Activated CD4-positive, alpha-beta T cell treated with anti-CD3 and anti-CD28 coated beads for 48 hours (primary cell): ENCODE measurements around the gene CPA5.

Experiments
- DNase-seq: peaks from one replicate; pipeline ENCODE4 v3.0.0-alpha.2; 2020

Gene CPA5

DNA sequence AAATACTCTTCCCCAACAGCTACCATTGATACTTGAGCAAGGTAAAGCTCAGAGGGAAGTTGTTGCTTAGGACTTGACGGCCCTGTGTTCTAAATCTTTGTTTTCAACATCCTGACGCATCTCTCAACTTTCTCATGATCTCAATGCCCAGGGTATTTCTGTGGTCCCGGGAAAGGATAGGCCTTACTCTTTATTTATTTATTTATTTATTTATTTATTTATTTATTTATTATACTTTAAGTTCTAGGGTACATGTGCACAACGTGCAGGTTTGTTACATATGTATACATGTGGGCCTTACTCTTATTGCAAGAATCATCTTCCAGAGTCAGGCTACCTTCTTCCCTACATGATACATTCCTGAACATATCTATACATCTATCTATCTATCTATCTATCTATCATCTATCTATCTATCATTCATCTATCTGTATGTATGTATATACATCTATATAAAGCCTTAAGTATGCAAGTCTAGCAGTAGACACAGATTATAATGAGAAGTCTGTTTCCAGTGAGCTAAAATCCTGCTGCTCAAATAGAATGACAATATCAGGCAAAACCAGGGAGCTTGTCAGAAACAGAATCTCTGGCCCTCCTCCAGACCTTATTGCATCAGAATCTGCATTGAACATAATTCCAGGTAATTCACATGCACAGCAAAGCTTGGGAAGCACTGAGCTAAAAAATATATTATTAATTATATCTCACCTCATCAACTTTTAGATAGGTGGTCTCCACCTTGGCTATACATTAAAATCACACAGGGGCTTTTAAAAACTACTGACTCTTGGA lies 12.2 kb upstream of the CPA5 start:
- no peak for DNase-seq

DNA sequence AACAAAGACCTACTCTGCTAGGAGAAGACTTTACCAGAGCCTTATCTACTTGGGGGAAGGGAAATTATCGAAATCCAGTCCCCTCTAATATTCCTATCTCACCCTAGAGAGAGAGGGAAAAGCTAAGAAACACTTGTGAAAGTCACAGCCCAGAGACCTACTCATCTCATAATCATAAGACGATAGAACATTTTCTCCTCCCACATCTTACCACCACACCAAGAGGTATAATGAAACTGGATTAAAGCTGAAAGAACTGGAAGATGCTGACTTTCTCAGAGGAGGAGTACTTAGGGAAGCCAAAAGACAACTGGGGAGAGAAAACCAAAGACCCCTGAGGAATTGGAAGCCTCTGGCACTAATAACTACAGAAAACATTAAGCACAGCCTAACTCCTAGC lies 10.8 kb upstream of the CPA5 start:
- no peak for DNase-seq

GRCh38 chr7:130334274-130334673 lies 10.3 kb upstream of the CPA5 start:
- DNase-seq: no peak

GRCh38 chr7:130337410-130337971 lies 7.1 kb upstream of the CPA5 start:
- no peak for DNase-seq

DNA sequence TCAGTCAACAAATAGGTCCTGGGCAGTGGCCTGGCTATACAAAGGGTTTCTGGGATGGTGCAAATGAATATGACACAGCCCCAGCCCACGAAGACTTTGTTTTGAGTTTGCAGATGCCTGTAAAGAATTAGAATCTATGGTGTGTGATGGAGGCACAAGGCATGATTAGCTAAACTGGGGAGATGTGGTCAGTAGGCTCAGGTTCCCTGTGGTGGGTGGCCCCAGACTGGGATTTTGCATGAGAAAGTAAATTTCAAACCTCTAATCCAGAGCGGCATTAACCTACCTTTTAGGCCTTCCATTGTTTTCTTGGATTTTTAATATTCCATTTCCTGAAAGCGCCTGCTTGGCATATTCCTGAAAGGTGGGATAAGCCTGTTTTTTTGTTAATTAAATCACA lies 6.4 kb upstream of the CPA5 start:
- DNase-seq: no peak

DNA sequence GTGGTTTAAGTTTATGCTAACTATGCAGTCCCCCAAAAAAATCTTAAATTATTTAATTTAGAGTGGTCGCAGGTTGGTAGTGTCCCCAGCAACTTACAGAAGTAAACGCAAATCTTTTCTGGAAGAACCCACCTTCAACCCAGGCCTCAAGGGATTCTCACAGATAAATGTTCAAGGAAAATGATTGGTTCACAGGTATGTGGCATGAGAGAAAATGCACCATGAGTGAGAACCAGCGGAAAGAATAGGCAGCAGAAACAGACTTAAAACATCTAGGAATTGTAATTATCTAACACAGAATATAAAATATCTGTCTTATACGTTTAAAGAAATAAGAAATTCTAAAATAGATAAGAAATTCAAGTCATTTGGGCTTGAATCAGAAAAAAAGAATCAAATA lies 2.7 kb upstream of the CPA5 start:
- DNase-seq: no peak

- no peak for DNase-seq
Observed at GRCh38 chr7:130342701-130343380, 1.8 kb upstream of the CPA5 start.

DNA sequence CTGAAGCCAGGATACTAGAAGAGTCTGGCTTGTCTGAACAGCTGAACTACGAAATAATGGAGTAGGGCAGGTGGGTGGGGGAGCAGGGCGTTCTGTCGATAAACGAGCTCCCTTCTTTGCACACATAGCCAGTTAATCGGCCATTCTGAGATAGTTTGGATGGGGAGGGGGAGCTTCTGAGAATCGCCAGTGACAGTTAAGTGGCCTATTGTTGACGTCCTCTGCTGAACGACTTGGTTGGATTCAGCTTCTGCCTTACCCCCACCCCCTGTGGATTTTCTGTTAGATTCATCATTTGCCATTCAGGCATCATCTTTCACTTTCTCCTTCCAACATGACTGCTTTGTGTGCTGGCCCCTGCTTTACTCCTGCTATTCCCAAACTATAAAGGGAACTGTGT lies 520 bp downstream of the CPA5 start:
- no peak for DNase-seq

DNA sequence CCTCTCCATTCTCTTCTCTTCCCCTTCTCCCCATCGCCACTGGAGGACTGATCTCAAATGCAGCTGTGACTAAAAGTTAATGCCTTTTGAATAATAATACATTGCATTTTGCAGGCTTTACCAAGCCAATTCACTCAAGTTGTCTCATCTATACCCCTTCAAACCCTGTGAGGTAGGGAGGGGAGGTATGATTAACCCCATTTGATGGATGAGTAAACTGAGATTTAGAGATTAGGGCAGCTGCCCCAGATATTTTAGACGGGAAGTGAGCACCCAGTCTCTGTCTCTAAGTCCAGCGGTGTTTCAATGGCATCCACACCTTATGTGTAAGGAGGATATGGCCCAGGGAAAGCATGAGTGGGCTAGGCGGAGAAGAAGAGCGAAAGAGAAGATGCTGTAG lies 1.1 kb downstream of the CPA5 start:
- no peak for DNase-seq

DNA sequence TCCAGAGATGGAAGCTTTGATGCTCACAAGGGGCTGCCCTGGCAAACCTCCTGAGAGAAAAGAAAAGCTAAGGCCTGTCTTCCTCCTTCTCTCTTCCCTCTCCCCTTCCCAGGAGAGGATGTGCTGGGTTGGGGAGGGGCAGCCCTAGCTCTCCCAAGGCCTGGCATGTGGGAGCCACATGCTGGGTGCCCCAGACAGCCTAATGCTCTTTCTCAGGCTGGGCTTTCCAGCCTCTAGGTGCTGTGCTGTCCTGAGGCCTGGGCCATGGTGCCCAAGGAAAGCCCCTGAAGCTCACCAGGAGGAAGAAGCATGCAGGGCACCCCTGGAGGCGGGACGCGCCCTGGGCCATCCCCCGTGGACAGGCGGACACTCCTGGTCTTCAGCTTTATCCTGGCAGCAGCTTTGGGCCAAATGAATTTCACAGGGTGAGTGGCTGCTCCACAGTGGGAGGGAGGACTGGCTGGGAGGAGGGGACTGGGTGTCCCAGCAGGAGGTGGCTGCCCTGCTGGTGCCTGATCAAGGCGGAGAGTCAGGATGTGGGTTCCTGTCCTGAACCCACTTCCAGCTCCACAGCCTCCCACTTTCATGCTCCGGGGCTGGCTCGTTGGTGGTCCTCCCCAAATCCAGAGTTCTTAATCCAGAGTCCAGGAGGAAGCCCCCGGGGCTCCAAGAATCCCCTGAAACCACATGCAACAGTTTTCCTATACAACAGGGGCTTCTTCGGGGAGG lies 1.7 kb downstream of the CPA5 start:
- DNase-seq: no peak

- no peak for DNase-seq
Observed at GRCh38 chr7:130346941-130347340, 2.3 kb downstream of the CPA5 start.

DNA sequence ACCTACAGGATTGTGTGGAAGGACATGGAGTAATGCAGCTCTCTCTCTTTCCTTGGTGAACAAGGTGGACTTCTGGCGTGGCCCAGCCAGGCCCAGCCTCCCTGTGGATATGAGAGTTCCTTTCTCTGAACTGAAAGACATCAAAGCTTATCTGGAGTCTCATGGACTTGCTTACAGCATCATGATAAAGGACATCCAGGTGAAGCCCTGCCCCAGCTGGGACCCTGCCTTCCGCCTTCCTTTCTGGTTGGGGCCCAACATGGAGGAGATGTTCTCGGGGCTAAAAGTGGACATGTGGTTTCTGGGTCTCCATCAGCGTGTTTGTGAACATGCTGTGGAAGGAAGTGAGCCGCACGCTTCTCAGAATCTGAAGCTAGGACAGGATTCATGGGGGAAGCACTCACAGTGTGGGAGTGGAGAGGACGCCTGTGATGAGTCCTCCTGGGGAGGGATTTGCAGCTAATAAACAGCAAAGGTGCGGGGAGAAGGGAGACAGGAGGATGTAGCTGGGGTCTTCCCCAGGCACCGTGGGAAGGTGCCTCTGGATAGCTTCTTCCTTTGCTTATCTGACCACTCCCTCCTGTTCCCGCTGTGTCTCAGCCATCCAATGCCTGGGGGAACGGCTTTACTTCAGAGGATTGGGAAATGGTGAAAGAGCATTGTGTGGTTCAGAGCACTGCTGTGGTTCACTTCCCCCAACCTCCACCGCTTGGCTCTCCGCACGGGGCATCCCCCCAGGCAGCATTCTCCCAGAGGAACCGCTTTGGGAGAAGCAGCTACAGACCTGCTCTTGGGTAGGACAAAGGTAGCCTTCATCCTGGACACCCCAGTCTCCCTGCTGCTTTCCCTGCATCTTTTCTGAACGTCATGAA lies 5.5 kb downstream of the CPA5 start:
- no peak for DNase-seq

GRCh38 chr7:130350945-130351790 lies 6.6 kb downstream of the CPA5 start:
- no peak for DNase-seq

- no peak for DNase-seq
Observed at GRCh38 chr7:130351791-130352090, 7.1 kb downstream of the CPA5 start.

GRCh38 chr7:130352194-130353074 lies 7.8 kb downstream of the CPA5 start:
- DNase-seq: no peak

DNA sequence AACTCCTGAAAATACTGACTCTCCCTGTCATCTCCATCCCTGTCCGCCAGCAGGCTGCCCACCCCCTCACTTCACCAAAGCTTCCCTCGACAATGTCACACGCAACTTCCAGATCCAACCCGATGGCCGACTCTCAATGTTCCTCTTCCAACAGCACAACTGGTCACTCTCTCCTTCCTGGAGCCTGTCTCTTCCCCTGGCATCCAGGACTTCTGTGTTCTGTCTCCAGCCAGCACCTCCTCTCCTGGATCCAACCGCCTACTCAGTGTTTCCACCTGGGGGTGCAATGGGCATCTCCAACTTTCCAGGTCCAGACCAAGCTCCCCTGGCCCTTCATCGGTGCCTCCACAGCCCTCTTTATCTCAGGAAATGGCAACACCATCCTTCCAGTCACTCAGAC lies 8.6 kb downstream of the CPA5 start:
- DNase-seq: no peak

DNA sequence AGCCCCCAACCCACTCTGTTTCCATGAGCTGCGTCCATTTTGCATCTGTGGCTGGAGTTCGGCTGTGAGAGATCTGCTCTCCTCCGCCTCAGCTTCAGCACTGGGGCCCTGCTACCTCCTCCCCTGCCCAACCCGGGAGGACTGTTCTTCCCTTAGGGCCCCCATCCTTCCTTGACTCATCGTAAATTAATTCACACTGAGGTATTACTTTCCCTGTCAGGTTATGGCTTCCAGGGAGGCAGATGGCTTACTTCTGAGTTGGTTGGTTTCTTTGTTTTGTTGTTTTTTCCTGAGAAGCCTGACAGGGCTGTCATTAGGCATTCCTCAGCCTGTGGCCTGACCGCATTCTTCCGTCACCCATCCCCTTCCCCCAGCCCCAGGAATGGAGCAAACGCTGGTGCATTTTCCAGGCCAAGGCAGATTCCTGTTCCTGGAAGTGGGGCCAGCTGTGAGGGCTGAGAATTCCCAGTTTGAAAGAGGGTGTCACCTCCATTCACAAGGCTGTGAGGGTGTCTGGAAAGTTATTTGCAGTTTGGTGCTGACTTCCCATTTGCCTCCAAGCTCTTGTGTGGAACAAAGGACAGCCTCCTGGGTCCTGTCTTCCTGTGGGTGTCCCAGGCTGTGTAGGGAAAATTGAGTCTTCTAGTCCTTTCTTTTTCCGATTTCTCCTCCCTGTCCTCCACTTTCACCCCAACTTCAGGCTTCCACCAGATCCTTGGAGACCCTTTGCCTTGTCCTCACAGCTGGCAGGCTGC lies 11.7 kb downstream of the CPA5 start:
- no peak for DNase-seq

DNA sequence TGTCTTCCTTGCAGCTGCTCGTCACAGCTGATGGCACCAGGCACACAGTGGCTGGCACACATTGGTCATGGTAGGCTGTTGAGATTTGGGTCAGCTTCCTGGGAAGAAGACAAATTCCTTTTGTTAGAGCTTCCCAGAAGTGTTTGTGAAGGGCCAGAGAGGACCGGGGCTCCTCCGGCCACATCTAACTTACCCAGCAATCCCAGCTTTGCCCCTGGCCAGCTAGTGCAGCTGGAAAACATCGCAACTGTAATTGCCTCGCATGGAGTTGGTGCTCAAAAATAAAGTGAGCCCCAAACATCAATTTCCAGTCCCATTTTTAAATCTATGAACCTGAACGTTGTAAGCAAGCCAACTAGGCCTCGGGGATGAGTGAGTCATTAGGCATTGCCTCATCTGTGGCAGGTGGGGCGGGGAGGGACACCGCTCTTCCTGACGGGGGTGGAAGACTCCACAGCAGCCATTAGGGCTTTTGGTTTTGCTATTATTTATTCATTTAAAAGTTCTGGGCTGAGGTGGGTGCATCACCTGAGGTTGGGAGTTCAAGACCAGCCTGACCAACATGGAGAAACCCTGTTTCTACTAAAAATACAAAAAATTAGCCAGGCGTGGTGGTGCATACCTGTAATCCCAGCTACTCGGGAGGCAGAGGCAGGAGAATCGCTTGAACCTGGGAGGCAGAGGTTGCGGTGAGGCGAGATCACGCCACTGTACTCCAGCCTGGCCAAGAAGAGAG lies 12.4 kb downstream of the CPA5 start:
- peak; percentile 30 for DNase-seq

GRCh38 chr7:130358471-130358870 lies 13.9 kb downstream of the CPA5 start:
- DNase-seq: no peak
